IMR-90 (cell line): ENCODE data around the gene RAB28. TPM values are rescaled to one million over a fixed set of nuclear protein-coding genes. Genes with fewer than 3 reads are reported as not detected.

ENCODE experiments used
- ATAC-seq: fragments of 200-7000 bp; cut with Tn5 transposase; 2 replicates; pipeline ENCODE4 v1.9.1; 2020; ENCODE audit warnings: low read depth, mild to moderate bottlenecking, moderate library complexity
- BruUV-seq: library from RNA; stranded (reverse); fragments of 400-500 nt; replicated peaks from 2 replicates; lab custom pipeline; 2021; lab: Mats Ljungman, UMichigan
- CTCF ChIA-PET: fragments of 300-600 bp; formaldehyde crosslinking; extraction: SDS; loops from one replicate; lab custom pipeline; 2021; ENCODE audit warnings: antibody characterized with exemption; lab: Yijun Ruan, JAX
- POLR2A ChIA-PET: fragments of 300-600 bp; sonication (Branson Sonifier 250); formaldehyde crosslinking; loops from one replicate; lab custom pipeline; 2022; ENCODE audit warnings: antibody characterized with exemption; ENCODE audit not compliant: unreplicated experiment; lab: Charles Lee
- DNase-seq: peaks from one replicate; pipeline ENCODE4 v3.0.0; 2013
- H2AFZ ChIP-seq: replicated peaks from 2 replicates; pipeline ENCODE3; 2013; ENCODE audit warnings: low read length, mild to moderate bottlenecking; ENCODE audit not compliant: poor library complexity
- H2AK5ac ChIP-seq: 2 replicates; pipeline ENCODE4 v1.6.1; 2013; ENCODE audit warnings: low read depth, low read length, inconsistent platforms
- H2AK9ac ChIP-seq: replicated peaks from 2 replicates; pipeline ENCODE3; 2013; ENCODE audit warnings: mild to moderate bottlenecking, low read depth, low read length, moderate library complexity; ENCODE audit not compliant: poor library complexity
- H2BK120ac ChIP-seq: 2 replicates; pipeline ENCODE4 v1.6.1; 2013; ENCODE audit warnings: low read depth, low read length, inconsistent platforms
- H2BK15ac ChIP-seq: 3 replicates; pipeline ENCODE4 v1.6.1; 2013; ENCODE audit warnings: low read depth, low read length, inconsistent platforms
- H2BK20ac ChIP-seq: 2 replicates; pipeline ENCODE4 v1.6.1; 2013; ENCODE audit warnings: low read depth, mild to moderate bottlenecking, inconsistent platforms, low read length, moderate library complexity
- H2BK5ac ChIP-seq: 2 replicates; pipeline ENCODE4 v1.6.1; 2013; ENCODE audit warnings: mild to moderate bottlenecking, low read depth, low read length, inconsistent platforms; ENCODE audit not compliant: poor library complexity, severe bottlenecking
- H3K14ac ChIP-seq: replicated peaks from 2 replicates; pipeline ENCODE4 v1.6.1; 2013; ENCODE audit warnings: low read depth, low read length, inconsistent platforms
- H3K18ac ChIP-seq: 2 replicates; pipeline ENCODE4 v1.6.1; 2013; ENCODE audit warnings: low read depth, low read length, control low read depth
- H3K23ac ChIP-seq: 2 replicates; pipeline ENCODE4 v1.6.1; 2013; ENCODE audit warnings: low read depth, low read length, inconsistent platforms
- H3K27ac ChIP-seq: 2 replicates; pipeline ENCODE4 v1.5.1; 2013; ENCODE audit warnings: mild to moderate bottlenecking, control low read depth, low read length; ENCODE audit not compliant: insufficient read depth
- H3K27me3 ChIP-seq: 2 replicates; pipeline ENCODE4 v1.6.1; 2013; ENCODE audit warnings: low read length; ENCODE audit not compliant: control insufficient read depth, insufficient read depth
- H3K36me3 ChIP-seq: 2 replicates; pipeline ENCODE4 v1.6.1; 2013; ENCODE audit warnings: low read length, mixed read lengths; ENCODE audit not compliant: control insufficient read depth, insufficient read depth
- H3K4ac ChIP-seq: 2 replicates; pipeline ENCODE4 v1.6.1; 2013; ENCODE audit warnings: low read depth, low read length, inconsistent platforms
- H3K4me1 ChIP-seq: 2 replicates; pipeline ENCODE4 v1.6.1; 2013; ENCODE audit warnings: low read length, mixed read lengths; ENCODE audit not compliant: control insufficient read depth, insufficient read depth
- H3K4me2 ChIP-seq: 2 replicates; pipeline ENCODE4 v1.6.1; 2013; ENCODE audit warnings: low read depth, mild to moderate bottlenecking, control low read depth, low read length, moderate library complexity
- H3K4me3 ChIP-seq: 2 replicates; pipeline ENCODE4 v1.5.1; 2013; ENCODE audit warnings: low read depth, mild to moderate bottlenecking, control low read depth, low read length, moderate library complexity; ENCODE audit not compliant: insufficient read depth
- H3K56ac ChIP-seq: 2 replicates; pipeline ENCODE4 v1.6.1; 2013; ENCODE audit warnings: low read length, inconsistent platforms; ENCODE audit not compliant: insufficient read depth; ENCODE audit errors: extremely low read depth
- H3K79me1 ChIP-seq, 2 experiments: 2 replicates each; pipeline ENCODE4 v1.6.1; 2013; ENCODE audit warnings: low read length in 2 of 2, inconsistent platforms in 1 of 2, low read depth in 1 of 2
- H3K9ac ChIP-seq: 2 replicates; pipeline ENCODE4 v1.6.1; 2013; ENCODE audit warnings: low read depth, low read length, control low read depth
- H3K9me1 ChIP-seq: 2 replicates; pipeline ENCODE4 v1.6.1; 2013; ENCODE audit warnings: low read length, inconsistent platforms; ENCODE audit not compliant: insufficient read depth
- H3K9me3 ChIP-seq: 2 replicates; pipeline ENCODE4 v1.6.1; 2013; ENCODE audit warnings: low read length; ENCODE audit not compliant: control insufficient read depth, insufficient read depth
- H4K20me1 ChIP-seq: 2 replicates; pipeline ENCODE4 v1.6.1; 2013; ENCODE audit warnings: low read length, inconsistent platforms; ENCODE audit not compliant: insufficient read depth
- H4K5ac ChIP-seq: 2 replicates; pipeline ENCODE4 v1.6.1; 2013; ENCODE audit warnings: mild to moderate bottlenecking, low read depth, low read length, control low read depth
- H4K8ac ChIP-seq, 2 experiments: 2 replicates each; pipeline ENCODE4 v1.6.1; 2013; ENCODE audit warnings: low read depth in 2 of 2, low read length in 2 of 2, control low read depth in 1 of 2, inconsistent platforms in 1 of 2
- H4K91ac ChIP-seq: 2 replicates; pipeline ENCODE4 v1.6.1; 2013; ENCODE audit warnings: low read depth, low read length, inconsistent platforms; ENCODE audit not compliant: insufficient read depth
- BHLHE40 ChIP-seq: fragments of 150-350 bp; IDR thresholded peaks from 2 replicates; pipeline ENCODE4 v1.6.1; 2016; ENCODE audit warnings: mild to moderate bottlenecking, low read depth, low read length
- CEBPB ChIP-seq: IDR thresholded peaks from 2 replicates; pipeline ENCODE4 v1.6.1; 2012; ENCODE audit warnings: low read depth, low read length, improper control_type of control experiment
- CHD1 ChIP-seq: IDR thresholded peaks from 2 replicates; pipeline ENCODE4 v1.6.1; 2012; ENCODE audit warnings: low read depth, low read length, improper control_type of control experiment
- MAFK ChIP-seq: IDR thresholded peaks from 2 replicates; pipeline ENCODE4 v1.6.1; 2012; ENCODE audit warnings: low read depth, low read length, improper control_type of control experiment
- MAZ ChIP-seq: IDR thresholded peaks from 2 replicates; pipeline ENCODE4 v1.6.1; 2012; ENCODE audit warnings: low read depth, mild to moderate bottlenecking, low read length, improper control_type of control experiment, moderate library complexity, borderline replicate concordance
- MXI1 ChIP-seq: IDR thresholded peaks from 2 replicates; pipeline ENCODE4 v1.6.1; 2012; ENCODE audit warnings: low read depth, mild to moderate bottlenecking, low read length, moderate library complexity, borderline replicate concordance
- RAD21 ChIP-seq: IDR thresholded peaks from 2 replicates; pipeline ENCODE4 v1.6.1; 2012; ENCODE audit warnings: low read length, improper control_type of control experiment
- RCOR1 ChIP-seq: IDR thresholded peaks from 2 replicates; pipeline ENCODE4 v1.6.1; 2012; ENCODE audit warnings: mild to moderate bottlenecking, low read length, improper control_type of control experiment; ENCODE audit not compliant: insufficient replicate concordance
- SMC3 ChIP-seq: fragments of 150-350 bp; IDR thresholded peaks from 2 replicates; pipeline ENCODE4 v1.6.1; 2016; ENCODE audit warnings: low read depth, mild to moderate bottlenecking, antibody characterized with exemption, low read length, moderate library complexity
- USF2 ChIP-seq: fragments of 150-350 bp; IDR thresholded peaks from 2 replicates; pipeline ENCODE4 v1.6.1; 2017; ENCODE audit warnings: mild to moderate bottlenecking, antibody characterized with exemption, low read length, low read depth
- WGBS, 2 experiments: methylation state at CpG; one replicate each; pipeline versions ENCODE4 v1.1.5 to v1.1.7; 2013; ENCODE audit warnings: missing lambda C conversion rate in 2 of 2; ENCODE audit not compliant: insufficient read length in 1 of 2; ENCODE audit errors: extremely low coverage in 2 of 2; 5-methylcytosine and 5-hydroxymethylcytosine counted together
- dilution Hi-C: fragments of 300-500 bp; cut with HindIII; formaldehyde crosslinking; loops from one replicate; pipeline ENCODE4 v1.14.3; 2018; ENCODE audit warnings: low sequenced_read_pairs; ENCODE audit not compliant: unreplicated experiment
- in situ Hi-C: fragments of 300-500 bp; cut with MboI; formaldehyde crosslinking; loops from 3 replicates; pipeline ENCODE4 v1.14.3; 2019; ENCODE audit warnings: low sequenced_read_pairs, inconsistent platforms, mixed read lengths
- intact Hi-C: fragments of 100-400 bp; cut with micrococcal nuclease; formaldehyde crosslinking; loops from 2 replicates; pipeline ENCODE4 v1.10.0; 2022
- polyA plus RNA-seq, 3 experiments: library from polyadenylated mRNA; depleted of rRNA; stranded (reverse); fragments of >200 nt; gene quantifications; 2 replicates each; pipeline ENCODE4 v1.2.3, GENCODE V29; 2012; ENCODE audit warnings: low replicate concordance in 1 of 3
- total RNA-seq: library from RNA; depleted of rRNA; stranded (reverse); fragments of >200 nt; gene quantifications from 2 replicates; pipeline ENCODE4 v1.2.3, GENCODE V29; 2012

The RAB28 gene
- total and polyA plus RNA-seq, 2 of the 4 experiments (the other 2 are of a cell fraction), result 7.5 to 10.8 TPM

GRCh38 chr4:13478131-13478530 lies 6.0 kb downstream of the RAB28 start:
- dilution Hi-C loops, result no loop called here
- intact Hi-C loops, result no loop called here
- Histone ChIP-seq H2AK5ac (no peak overlapping the region), H3K56ac (no peak overlapping the region), H3K9me3 (no peaks in the 10 kb centered on the region), H2BK5ac (no peak overlapping the region), H2AFZ (no peak overlapping the region), H3K27me3 (no peaks in the 10 kb centered on the region), H2BK20ac (no peak overlapping the region), H4K91ac (no peak overlapping the region), H3K4me1 (no peaks in the 10 kb centered on the region), H4K8ac (no peak overlapping the region), H3K23ac (no peak overlapping the region), H3K9ac (no peak overlapping the region), H3K4ac (no peak overlapping the region), H3K4me2 (no peak overlapping the region), H3K18ac (no peak overlapping the region), H3K14ac (no peak overlapping the region), H2AK9ac (no peak overlapping the region), H3K79me1 (peaks cover 0 to 10% of the 10 kb centered on the region in 2 experiments; a peak in 3 of 4 replicates), H2BK120ac (no peak overlapping the region), H4K5ac (no peak overlapping the region), H3K27ac (no peak overlapping the region), H2BK15ac (no peak overlapping the region), H4K20me1 (peaks cover 6% of the 10 kb centered on the region; the same call in 1 of the 2 replicates), H3K4me3 (no peak overlapping the region), H3K9me1 (no peaks in the 10 kb centered on the region), H3K36me3 (no peaks in the 10 kb centered on the region)
- no CpG with 5 or more reads among the region's 2 CpGs for WGBS, 2 experiments
- DNase-seq (no peak), ATAC-seq (no peak)
- POLR2A ChIA-PET, result no interaction called here
- no peak for TF ChIP-seq MAFK
- no peak for TF ChIP-seq CHD1
- TF ChIP-seq CEBPB, result no peak
- no peak for TF ChIP-seq SMC3
- no peak for TF ChIP-seq RCOR1
- TF ChIP-seq MXI1, result no peak
- no peak for TF ChIP-seq RAD21
- TF ChIP-seq BHLHE40, result no peak
- TF ChIP-seq USF2, result no peak
- TF ChIP-seq MAZ, result no peak
- in situ Hi-C loops, result no loop called here
- BruUV-seq, result no TSS peak
- CTCF ChIA-PET, result no interaction called here
